Measurements from ENCODE around the gene CARMIL1. TPM values are rescaled to one million over a fixed set of nuclear protein-coding genes. Genes with fewer than 3 reads are reported as not detected.
A peak's percentile ranks its signal among the peaks of the same experiment; 100 is the strongest.

The CARMIL1 gene
- total and polyA plus RNA-seq, 11 donors = 2.4 to 9.1 (median 5.3) TPM

DNA sequence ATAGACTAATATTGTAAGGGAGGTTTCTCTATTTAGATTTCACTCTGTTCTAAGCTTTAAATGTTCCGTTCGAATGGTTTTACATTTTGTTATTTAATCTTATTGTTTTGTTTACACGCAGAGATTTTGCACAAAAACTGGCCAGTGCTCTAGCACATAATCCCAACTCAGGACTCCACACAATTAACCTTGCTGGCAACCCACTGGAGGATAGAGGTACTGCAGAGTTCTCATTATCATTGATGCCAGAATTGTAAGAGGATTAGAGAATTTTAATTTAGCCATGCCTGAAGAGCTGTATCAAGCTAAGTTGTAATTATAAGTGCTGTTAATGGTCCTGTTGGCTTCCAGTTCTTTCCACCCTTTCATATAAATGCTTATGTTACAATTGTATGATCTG lies 193.1 kb downstream of the CARMIL1 start:
- no peak for TF ChIP-seq POLR2A (IDR thresholded peaks at IDR 0.05)
- TF ChIP-seq, protein P1, sequence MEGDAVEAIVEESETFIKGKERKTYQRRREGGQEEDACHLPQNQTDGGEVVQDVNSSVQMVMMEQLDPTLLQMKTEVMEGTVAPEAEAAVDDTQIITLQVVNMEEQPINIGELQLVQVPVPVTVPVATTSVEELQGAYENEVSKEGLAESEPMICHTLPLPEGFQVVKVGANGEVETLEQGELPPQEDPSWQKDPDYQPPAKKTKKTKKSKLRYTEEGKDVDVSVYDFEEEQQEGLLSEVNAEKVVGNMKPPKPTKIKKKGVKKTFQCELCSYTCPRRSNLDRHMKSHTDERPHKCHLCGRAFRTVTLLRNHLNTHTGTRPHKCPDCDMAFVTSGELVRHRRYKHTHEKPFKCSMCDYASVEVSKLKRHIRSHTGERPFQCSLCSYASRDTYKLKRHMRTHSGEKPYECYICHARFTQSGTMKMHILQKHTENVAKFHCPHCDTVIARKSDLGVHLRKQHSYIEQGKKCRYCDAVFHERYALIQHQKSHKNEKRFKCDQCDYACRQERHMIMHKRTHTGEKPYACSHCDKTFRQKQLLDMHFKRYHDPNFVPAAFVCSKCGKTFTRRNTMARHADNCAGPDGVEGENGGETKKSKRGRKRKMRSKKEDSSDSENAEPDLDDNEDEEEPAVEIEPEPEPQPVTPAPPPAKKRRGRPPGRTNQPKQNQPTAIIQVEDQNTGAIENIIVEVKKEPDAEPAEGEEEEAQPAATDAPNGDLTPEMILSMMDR (IDR thresholded peaks at IDR 0.05) = peak in 1 of 12 donors; percentile 26
- Histone ChIP-seq H3K36me3 (peaks cover 0 to 2% (median 0%) of the 10 kb centered on the region in 9 donors), H3K27ac (no peak overlapping the region), H3K27me3 (no peaks in the 10 kb centered on the region), H3K4me3 (no peak overlapping the region), H3K4me1 (peaks cover 0 to 5% (median 0%) of the 10 kb centered on the region in 12 donors), H3K9me3 (no peaks in the 10 kb centered on the region)
- WGBS, 4 donors = 90 to 97% (median 93%) methylated on average over 3 of the region's 3 CpGs
- DNase-seq (no peak), ATAC-seq (no peak)
- intact Hi-C loops (cut with DNase I) = no loop called here

DNA sequence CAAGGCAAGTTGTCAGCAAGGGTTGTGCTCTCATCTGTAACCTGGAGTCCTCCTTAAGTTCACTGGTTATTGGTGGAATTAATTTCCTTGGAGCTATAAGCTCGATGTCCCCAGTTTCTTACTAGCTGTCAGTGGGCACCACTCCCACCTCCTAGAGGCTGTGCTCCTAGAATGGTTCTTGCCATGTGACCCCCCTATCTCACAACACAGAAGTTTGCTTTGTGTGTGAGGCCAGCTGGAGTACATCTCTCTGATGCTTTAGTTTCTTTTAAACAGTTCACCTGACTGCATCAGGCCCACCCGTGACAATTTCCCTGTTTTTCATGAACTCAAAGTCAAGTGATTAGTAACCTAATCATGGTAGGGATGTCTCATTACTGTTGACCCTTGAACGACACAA lies 193.7 kb downstream of the CARMIL1 start:
- Histone ChIP-seq H3K4me3 (no peak overlapping the region), H3K27me3 (no peaks in the 10 kb centered on the region), H3K36me3 (peaks cover 0 to 2% (median 0%) of the 10 kb centered on the region in 9 donors), H3K27ac (no peak overlapping the region), H3K4me1 (peaks cover 0 to 5% (median 0%) of the 10 kb centered on the region in 12 donors), H3K9me3 (no peaks in the 10 kb centered on the region)
- ATAC-seq (no peak), DNase-seq (no peak)
- intact Hi-C loops (cut with DNase I) = no loop called here
- no peak for TF ChIP-seq POLR2A (IDR thresholded peaks at IDR 0.05)
- TF ChIP-seq, protein P1 (IDR thresholded peaks at IDR 0.05) = no peak
- WGBS, 4 donors = 71 to 80% (median 79%) methylated on average over 3 of the region's 3 CpGs

DNA sequence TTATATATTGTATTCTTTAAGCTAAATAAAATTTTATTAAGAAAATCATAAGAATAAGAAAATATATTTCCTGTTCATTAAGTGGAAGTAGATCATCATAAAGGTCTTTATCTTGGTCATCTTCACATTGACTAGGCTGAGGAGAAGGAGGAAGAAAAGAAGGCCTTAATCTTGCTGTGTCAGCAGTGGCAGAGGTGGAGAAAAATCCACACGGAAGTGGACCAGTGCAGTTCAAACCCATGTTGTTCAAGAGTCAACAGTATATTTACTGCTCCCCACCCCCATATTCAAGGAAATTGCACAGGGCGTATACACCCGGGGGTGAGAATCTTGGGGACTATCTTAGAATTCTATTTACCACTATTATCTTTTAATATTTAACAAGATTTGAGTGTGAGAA lies 194.3 kb downstream of the CARMIL1 start:
- 89 to 90% (median 90%) methylated on average over 3 of the region's 3 CpGs for WGBS, 4 donors
- Histone ChIP-seq H3K4me1 (peaks cover 0 to 5% (median 0%) of the 10 kb centered on the region in 12 donors), H3K4me3 (no peak overlapping the region), H3K27ac (no peak overlapping the region), H3K27me3 (no peaks in the 10 kb centered on the region), H3K9me3 (no peaks in the 10 kb centered on the region), H3K36me3 (peaks cover 0 to 2% (median 0%) of the 10 kb centered on the region in 9 donors)
- TF ChIP-seq POLR2A (IDR thresholded peaks at IDR 0.05) = no peak
- TF ChIP-seq, protein P1 (IDR thresholded peaks at IDR 0.05) = no peak
- ATAC-seq (no peak), DNase-seq (no peak)
- intact Hi-C loops (cut with DNase I) = no loop called here

DNA sequence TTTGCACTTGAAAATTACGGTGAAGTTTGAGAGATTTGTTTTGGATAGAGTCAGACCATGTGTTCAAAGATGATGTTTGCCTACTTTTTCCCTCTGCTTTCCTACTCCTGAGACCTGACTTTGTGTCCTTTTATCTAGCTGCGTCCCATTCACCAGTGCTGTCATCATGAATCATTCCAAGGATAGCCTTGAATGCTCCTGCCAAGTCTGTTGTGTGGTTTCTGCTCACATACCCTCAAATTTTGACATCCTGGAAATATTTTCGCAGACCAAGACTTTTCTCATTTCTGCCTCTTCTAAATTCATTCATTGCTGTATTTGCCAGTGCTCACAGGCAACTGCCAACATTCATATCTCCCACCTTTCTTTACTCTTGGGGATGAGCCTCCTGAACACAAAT lies 197.0 kb downstream of the CARMIL1 start:
- WGBS, 4 donors = 79 to 89% (median 85%) methylated on average over 3 of the region's 3 CpGs
- Histone ChIP-seq H3K36me3 (peaks cover 0 to 2% (median 0%) of the 10 kb centered on the region in 9 donors), H3K27ac (no peak overlapping the region), H3K4me1 (peaks cover 0 to 5% (median 0%) of the 10 kb centered on the region in 12 donors), H3K27me3 (no peaks in the 10 kb centered on the region), H3K4me3 (no peak overlapping the region), H3K9me3 (no peaks in the 10 kb centered on the region)
- ATAC-seq (no peak), DNase-seq (no peak)
- no peak for TF ChIP-seq POLR2A (IDR thresholded peaks at IDR 0.05)
- TF ChIP-seq, protein P1 (IDR thresholded peaks at IDR 0.05) = no peak
- intact Hi-C loops (cut with DNase I) = no loop called here

Data from heart left ventricle (tissue), 16 donors.